ENCODE data around the gene TSKU. TPM values are rescaled to one million over a fixed set of nuclear protein-coding genes. Genes with fewer than 3 reads are reported as not detected.

The TSKU gene
- polyA plus RNA-seq, 1 donor from 2014 or later, result not detected

GRCh38 chr11:76837696-76838677, 54.8 kb downstream of the TSKU start:
- Mint-ChIP-seq H3K4me3 (no peak overlapping the region), H3K4me1 (no peaks in the 10 kb centered on the region), H3K27me3 (peaks cover 7% of the 10 kb centered on the region), H3K36me3 (no peaks in the 10 kb centered on the region), H3K9me3 (no peaks in the 10 kb centered on the region), H3K27ac (no peak overlapping the region)

- no peaks in the 10 kb centered on the region for H3K36me3 Mint-ChIP-seq
- no peak overlapping the region for H3K4me3 Mint-ChIP-seq
- H3K9me3 Mint-ChIP-seq, result no peaks in the 10 kb centered on the region
- H3K4me1 Mint-ChIP-seq, result no peaks in the 10 kb centered on the region
- peak overlapping the region in 1 of 3 donors; percentile 34 for H3K27ac Mint-ChIP-seq
- H3K27me3 Mint-ChIP-seq, result peaks cover 9% of the 10 kb centered on the region
Observed at GRCh38 chr11:76838678-76839068, 55.5 kb downstream of the TSKU start.

GRCh38 chr11:76839311-76839710, 56.2 kb downstream of the TSKU start:
- peaks cover 0 to 3% (median 0%) of the 10 kb centered on the region in 3 donors for H3K9me3 Mint-ChIP-seq
- no peaks in the 10 kb centered on the region for H3K36me3 Mint-ChIP-seq
- no peak overlapping the region for H3K27ac Mint-ChIP-seq
- no peaks in the 10 kb centered on the region for H3K4me1 Mint-ChIP-seq
- H3K27me3 Mint-ChIP-seq, result peaks cover 9% of the 10 kb centered on the region
- no peak overlapping the region for H3K4me3 Mint-ChIP-seq

GRCh38 chr11:76841923-76842452, 58.8 kb downstream of the TSKU start:
- no peak overlapping the region for H3K27ac Mint-ChIP-seq
- H3K4me3 Mint-ChIP-seq, result no peak overlapping the region
- peaks cover 0 to 6% (median 0%) of the 10 kb centered on the region in 3 donors for H3K9me3 Mint-ChIP-seq
- H3K36me3 Mint-ChIP-seq, result no peaks in the 10 kb centered on the region
- no peaks in the 10 kb centered on the region for H3K4me1 Mint-ChIP-seq
- H3K27me3 Mint-ChIP-seq, result peaks cover 13% of the 10 kb centered on the region

- Mint-ChIP-seq H3K4me3 (no peak overlapping the region), H3K36me3 (peaks cover 2% of the 10 kb centered on the region), H3K9me3 (peaks cover 0 to 6% (median 0%) of the 10 kb centered on the region in 3 donors), H3K27ac (no peak overlapping the region), H3K27me3 (peaks cover 13% of the 10 kb centered on the region), H3K4me1 (no peaks in the 10 kb centered on the region)
Observed at GRCh38 chr11:76843907-76844306, 60.8 kb downstream of the TSKU start.

GRCh38 chr11:76844511-76844910, 61.4 kb downstream of the TSKU start:
- H3K9me3 Mint-ChIP-seq, result peaks cover 0 to 6% (median 0%) of the 10 kb centered on the region in 3 donors
- H3K27me3 Mint-ChIP-seq, result peaks cover 16% of the 10 kb centered on the region

GRCh38 chr11:76845069-76845468, 61.9 kb downstream of the TSKU start:
- H3K4me1 Mint-ChIP-seq, result no peaks in the 10 kb centered on the region
- no peak overlapping the region for H3K27ac Mint-ChIP-seq
- H3K9me3 Mint-ChIP-seq, result peaks cover 0 to 6% (median 0%) of the 10 kb centered on the region in 3 donors
- peaks cover 16% of the 10 kb centered on the region for H3K27me3 Mint-ChIP-seq
- peaks cover 4% of the 10 kb centered on the region for H3K36me3 Mint-ChIP-seq
- no peak overlapping the region for H3K4me3 Mint-ChIP-seq

More at GRCh38 chr11:76844511-76844910, 61.4 kb downstream of the TSKU start:
- Mint-ChIP-seq H3K4me1 (no peaks in the 10 kb centered on the region), H3K36me3 (peaks cover 3% of the 10 kb centered on the region), H3K4me3 (no peak overlapping the region), H3K27ac (no peak overlapping the region)

- no peak overlapping the region for H3K27ac Mint-ChIP-seq
- H3K4me1 Mint-ChIP-seq, result no peaks in the 10 kb centered on the region
- H3K27me3 Mint-ChIP-seq, result peaks cover 15% of the 10 kb centered on the region
- H3K4me3 Mint-ChIP-seq, result no peak overlapping the region
- H3K9me3 Mint-ChIP-seq, result peaks cover 0 to 6% (median 0%) of the 10 kb centered on the region in 3 donors
- peaks cover 4% of the 10 kb centered on the region for H3K36me3 Mint-ChIP-seq
Observed at GRCh38 chr11:76846441-76846840, 63.3 kb downstream of the TSKU start.

Other genes with a start within 250 kb of the TSKU start
- not detected for gene LRRC32, start 112.6 kb upstream of the TSKU start, polyA plus RNA-seq
- 4.4 TPM for gene ACER3, start 77.6 kb downstream of the TSKU start, polyA plus RNA-seq

Measured in IgD-negative memory B cell (primary cell).